ENCODE measurements around the gene TAGLN. TPM values are rescaled to one million over a fixed set of nuclear protein-coding genes. Genes with fewer than 3 reads are reported as not detected.

Gene TAGLN
- total and polyA plus RNA-seq, 10 donors: 117 to 1,088 (median 350) TPM

- intact Hi-C loops (cut with DNase I; ENCODE audit: low total_unique reads): loop anchor here (10.0 kb wide), 2 partner anchors 116 to 346 kb away; no protein-coding TSS in a partner anchor
- H3K36me3 ChIP-seq: peaks cover 2 to 100% (median 96%) of the 10 kb centered on the region in 6 donors
- TF ChIP-seq POLR2AphosphoS5 (IDR thresholded peaks at IDR 0.05) (peak; percentile 47 to 75 (median 65)), POLR2A (IDR thresholded peaks at IDR 0.05) (no peak), CTCF (IDR thresholded peaks at IDR 0.05 in 8 of 11, conservative IDR thresholded peaks at IDR 0.05 in 3 of 11) (no peak)
- no peak overlapping the region for H3K4me3 ChIP-seq
- peaks cover 0 to 81% (median 33%) of the 10 kb centered on the region in 6 donors for H3K4me1 ChIP-seq
- DNase-seq: no peak
- H3K27ac ChIP-seq: peak overlapping the region in 7 of 8 donors; percentile 49 to 78 (median 72)
- WGBS, 5 donors: 66 to 90% (median 87%) methylated on average over 8 to 9 of the region's 9 CpGs
- no peaks in the 10 kb centered on the region for H3K27me3 ChIP-seq (replicated peaks in 1 of 7)
- no peaks in the 10 kb centered on the region for H3K9me3 ChIP-seq
These were observed 21.4 kb downstream of the TAGLN start for GRCh38 chr11:117220568-117220967.

DNA sequence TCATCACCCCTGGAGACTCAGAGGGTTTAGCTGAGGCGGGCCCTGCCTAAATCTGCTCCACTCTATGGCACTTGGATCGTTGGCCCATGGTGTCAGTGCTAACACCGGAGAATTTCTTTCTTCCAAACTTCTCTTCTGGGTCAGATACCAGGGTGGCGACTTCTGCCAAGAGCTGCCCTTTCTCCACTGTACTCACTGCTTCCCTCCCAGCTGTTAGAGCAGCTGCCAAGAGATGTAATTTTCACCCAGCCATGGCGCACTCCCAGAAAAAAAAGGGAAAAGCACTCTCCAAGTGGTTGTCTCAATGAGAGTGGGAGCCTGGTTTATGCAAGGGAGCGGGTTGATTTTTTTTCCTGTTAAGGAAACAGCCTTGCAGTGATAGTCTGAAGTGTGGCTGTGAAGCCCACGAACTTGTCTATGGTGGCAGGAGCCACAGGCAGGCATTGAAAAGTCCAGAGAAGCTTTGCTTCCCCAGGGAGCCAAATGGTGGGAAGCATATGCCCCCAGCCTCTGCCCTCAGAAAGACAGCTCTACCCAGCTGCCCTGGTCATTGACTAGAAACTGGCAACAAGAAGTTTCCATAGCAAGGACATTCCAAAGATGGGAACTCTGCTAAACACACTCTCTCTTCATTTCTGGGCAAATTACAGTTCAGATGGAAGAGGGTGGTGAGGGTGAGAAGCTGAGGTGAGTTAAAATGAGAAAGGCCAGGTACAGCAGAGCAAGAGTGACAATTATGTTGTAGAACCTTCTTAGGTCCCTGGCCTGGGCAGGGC, 22.0 kb downstream of the TAGLN start:
- Histone ChIP-seq H3K4me3 (no peak overlapping the region), H3K27me3 (replicated peaks in 1 of 7) (no peaks in the 10 kb centered on the region), H3K36me3 (peaks cover 2 to 100% (median 94%) of the 10 kb centered on the region in 6 donors), H3K27ac (peak overlapping the region in 7 of 8 donors; percentile 49 to 78 (median 72)), H3K4me1 (peaks cover 0 to 87% (median 37%) of the 10 kb centered on the region in 6 donors), H3K9me3 (no peaks in the 10 kb centered on the region)
- intact Hi-C loops (cut with DNase I; ENCODE audit: low total_unique reads): loop anchor here (10.0 kb wide), 2 partner anchors 116 to 346 kb away; no protein-coding TSS in a partner anchor
- WGBS, 5 donors: 74 to 87% (median 80%) methylated on average over 7 of the region's 7 CpGs
- TF ChIP-seq POLR2A (IDR thresholded peaks at IDR 0.05) (no peak), POLR2AphosphoS5 (IDR thresholded peaks at IDR 0.05) (no peak), CTCF (IDR thresholded peaks at IDR 0.05 in 8 of 11, conservative IDR thresholded peaks at IDR 0.05 in 3 of 11) (no peak)
- no peak for DNase-seq

GRCh38 chr11:117221775-117222517, 22.8 kb downstream of the TAGLN start:
- H3K27me3 ChIP-seq (replicated peaks in 1 of 7): no peaks in the 10 kb centered on the region
- H3K9me3 ChIP-seq: no peaks in the 10 kb centered on the region
- no peak for TF ChIP-seq POLR2A (IDR thresholded peaks at IDR 0.05)
- peak in 2 of 3 donors; percentile 56 to 70 for TF ChIP-seq POLR2AphosphoS5 (IDR thresholded peaks at IDR 0.05)
- TF ChIP-seq CTCF (IDR thresholded peaks at IDR 0.05 in 8 of 11, conservative IDR thresholded peaks at IDR 0.05 in 3 of 11): no peak
- 86 to 94% (median 88%) methylated on average over 7 of the region's 7 CpGs for WGBS, 5 donors
- intact Hi-C loops (cut with DNase I; ENCODE audit: low total_unique reads): loop anchor here (10.0 kb wide), 2 partner anchors 117 to 347 kb away; no protein-coding TSS in a partner anchor
- DNase-seq: no peak
- peaks cover 0 to 88% (median 44%) of the 10 kb centered on the region in 6 donors for H3K4me1 ChIP-seq
- H3K4me3 ChIP-seq: no peak overlapping the region
- H3K36me3 ChIP-seq: peaks cover 2 to 100% (median 96%) of the 10 kb centered on the region in 6 donors
- peak overlapping the region in 7 of 8 donors; percentile 22 to 78 (median 72) for H3K27ac ChIP-seq
